GM19438 (cell line): ENCODE results near the gene OR2H2.

Experiments used
- ATAC-seq: cut with Tn5 transposase; IDR thresholded peaks from one replicate; pipeline ENCODE4 v1.9.1; 2021; ENCODE audit warnings: low read depth; ENCODE audit not compliant: unreplicated experiment

OR2H2 gene

DNA sequence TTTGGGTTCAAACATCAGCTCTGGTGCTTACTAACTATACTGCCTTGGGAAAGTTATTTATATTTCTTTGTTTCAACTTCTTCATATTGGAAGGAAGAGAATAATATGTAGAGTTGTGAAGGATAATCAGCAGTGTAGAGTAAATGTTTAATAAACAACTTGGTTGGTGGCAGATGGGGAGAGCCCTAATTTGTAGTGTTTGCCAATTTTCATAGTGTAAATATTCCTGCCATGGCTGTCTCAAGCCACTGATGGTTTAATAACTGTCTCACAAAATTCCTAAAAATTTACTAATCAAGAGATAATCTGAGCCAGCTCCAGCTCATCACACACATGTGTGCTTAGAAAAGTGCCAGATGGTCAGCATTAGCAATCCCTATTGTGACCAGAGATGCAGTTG is at the start of gene OR2H2:
Gene OR2H2, plus strand, starts transcription at position 301 of the 400 bp plus-strand sequence. CDS start 2,824 bp downstream, outside the sequence.
- ATAC-seq, result no peak

- ATAC-seq, result no peak
These were observed 47.1 kb upstream of the OR2H2 start for GRCh38 chr6:29537714-29538403.

- ATAC-seq, result no peak
These were observed 37.3 kb upstream of the OR2H2 start for GRCh38 chr6:29547573-29547972.

DNA sequence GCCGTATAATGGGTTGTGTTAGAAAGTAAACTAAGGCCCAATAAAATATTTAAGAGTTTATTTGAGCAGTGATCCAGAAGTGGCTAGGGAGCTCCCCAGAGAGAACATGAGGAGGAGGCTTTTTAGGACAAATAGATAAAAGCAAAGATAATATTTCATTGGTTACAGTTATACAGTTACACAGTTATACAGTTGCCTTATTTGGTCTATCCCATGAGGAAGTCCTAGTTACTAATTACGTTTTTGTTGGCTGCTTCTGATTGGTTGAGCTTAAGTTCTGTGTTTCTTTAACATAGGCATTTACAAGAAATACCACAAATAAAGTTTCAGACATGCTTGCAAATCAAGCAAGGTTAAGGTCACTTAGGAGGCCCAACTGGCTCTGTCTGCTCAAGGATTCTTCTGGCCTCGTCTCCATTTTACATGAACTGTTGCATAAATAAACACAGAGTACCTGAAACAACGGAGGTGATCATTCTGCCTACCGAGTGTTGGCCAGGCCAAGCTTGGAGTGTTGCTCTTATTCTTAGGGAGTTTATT is 32.3 kb upstream of the OR2H2 start:
- no peak for ATAC-seq

- ATAC-seq, result no peak
These were observed 31.5 kb upstream of the OR2H2 start for GRCh38 chr6:29553268-29554057.

- ATAC-seq, result no peak
These were observed 30.2 kb upstream of the OR2H2 start for GRCh38 chr6:29554764-29555163.

DNA sequence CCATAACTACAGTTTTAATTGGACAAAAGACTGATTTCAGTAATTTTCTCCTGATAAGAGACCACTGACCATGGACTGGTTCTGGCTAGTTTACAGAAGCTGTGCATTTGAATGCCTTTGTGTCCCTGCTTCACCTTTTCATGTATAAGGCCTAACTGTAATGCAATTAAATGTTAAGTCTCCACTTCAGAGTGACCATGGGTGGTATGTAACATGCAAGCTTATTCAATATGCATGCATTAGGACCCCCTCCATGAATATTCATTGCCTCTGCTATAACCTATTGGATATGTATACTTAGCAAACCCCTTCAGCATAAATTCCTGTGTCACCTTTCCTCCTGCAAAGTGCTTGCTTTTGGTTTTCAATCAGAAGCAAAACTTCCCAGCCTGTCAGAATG is 27.6 kb upstream of the OR2H2 start:
- no peak for ATAC-seq

- ATAC-seq, result no peak
These were observed 26.4 kb upstream of the OR2H2 start for GRCh38 chr6:29558439-29559079.

- ATAC-seq, result no peak
These were observed 25.2 kb upstream of the OR2H2 start, which contains the start of gene UBD for GRCh38 chr6:29559524-29560287. TSS of gene UBD (minus strand) at chr6:29559732. CDS start at chr6:29559701, 31 bp downstream.

GRCh38 chr6:29561091-29561490 is 23.8 kb upstream of the OR2H2 start:
- no peak for ATAC-seq

GRCh38 chr6:29561606-29562181 is 23.2 kb upstream of the OR2H2 start:
- no peak for ATAC-seq

DNA sequence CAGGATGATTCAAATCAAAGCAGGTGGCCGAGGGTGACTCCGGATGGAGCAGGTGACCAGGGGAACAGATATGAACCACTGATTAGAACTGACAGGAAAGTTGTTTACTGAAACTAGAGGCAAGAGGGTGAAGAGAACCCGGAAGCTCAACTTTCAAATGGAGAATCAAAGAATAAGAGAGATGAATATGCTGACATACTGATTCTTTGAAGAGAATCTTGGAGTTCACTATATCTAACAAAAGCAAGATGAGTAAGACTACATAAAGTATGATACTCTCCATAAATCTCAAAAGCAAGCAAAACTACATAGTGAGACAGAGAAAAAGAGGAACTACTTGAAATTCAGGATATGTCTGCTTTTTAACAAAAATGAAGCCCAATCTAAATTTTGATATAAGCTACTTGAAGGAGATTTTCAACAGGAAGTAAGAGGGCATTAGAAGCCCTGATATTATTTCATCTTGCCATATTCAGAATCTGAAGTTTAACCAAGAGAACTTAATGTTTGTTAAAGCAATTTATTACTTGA is 21.4 kb upstream of the OR2H2 start:
- ATAC-seq, result no peak

GRCh38 chr6:29564875-29565274 is 20.0 kb upstream of the OR2H2 start:
- no peak for ATAC-seq

- no peak for ATAC-seq
These were observed 18.1 kb upstream of the OR2H2 start for GRCh38 chr6:29566856-29567255.

- ATAC-seq, result no peak
These were observed 17.4 kb upstream of the OR2H2 start for GRCh38 chr6:29567541-29567940.

DNA sequence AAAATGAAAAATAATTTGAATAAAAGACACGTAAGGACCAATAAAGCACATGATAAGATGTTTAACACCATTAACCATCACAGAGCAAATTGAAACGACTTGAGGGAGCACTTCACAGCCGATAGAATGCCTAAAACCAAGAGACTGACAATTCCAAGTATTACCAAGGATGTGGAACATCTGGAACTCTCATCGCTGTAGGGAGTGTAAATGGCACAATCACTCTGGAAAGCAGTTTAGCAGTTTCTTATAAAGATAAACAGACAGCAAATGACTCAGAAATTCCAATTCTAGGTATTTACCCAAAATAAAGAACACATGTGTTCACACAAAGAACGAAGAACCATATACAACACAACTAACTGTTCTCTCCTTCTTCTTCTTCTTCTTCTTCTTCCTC is 16.9 kb upstream of the OR2H2 start:
- ATAC-seq, result no peak

DNA sequence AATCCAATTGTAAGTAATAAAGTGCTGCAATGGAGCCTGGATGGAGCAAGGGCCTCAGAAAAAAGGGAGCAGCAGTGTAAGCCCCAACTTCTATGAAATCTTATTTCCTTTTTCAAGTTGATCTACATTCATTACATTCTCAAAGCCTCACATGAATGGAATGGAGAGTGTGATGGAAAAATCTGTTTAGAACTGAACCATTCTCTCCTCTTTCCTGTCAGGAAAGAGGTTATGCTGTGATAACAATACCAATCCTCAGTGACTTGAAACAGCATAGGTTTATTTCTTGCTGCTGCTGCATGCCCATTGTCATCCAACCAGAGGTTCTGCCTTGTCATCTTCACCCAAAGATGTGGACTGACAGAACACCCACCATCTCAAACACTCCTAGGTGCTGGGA is 8.9 kb upstream of the OR2H2 start:
- no peak for ATAC-seq

GRCh38 chr6:29577544-29577943 is 7.4 kb upstream of the OR2H2 start:
- ATAC-seq, result no peak

GRCh38 chr6:29589423-29590048 is 4.6 kb downstream of the OR2H2 start:
- ATAC-seq, result no peak
